H1 (cell line): Measurements from ENCODE around the gene ARID1B. TPM values are rescaled to one million over a fixed set of nuclear protein-coding genes. Genes with fewer than 3 reads are reported as not detected.

Source experiments
- BACH1 ChIP-seq: IDR thresholded peaks from 2 replicates; pipeline ENCODE4 v1.6.1; 2012; ENCODE audit warnings: low read length, improper control_type of control experiment
- CHD1 ChIP-seq: IDR thresholded peaks from 2 replicates; pipeline ENCODE4 v1.6.1; 2012; ENCODE audit warnings: low read depth, low read length, improper control_type of control experiment
- CHD2 ChIP-seq: IDR thresholded peaks from 2 replicates; pipeline ENCODE4 v1.6.1; 2012; ENCODE audit warnings: low read length, improper control_type of control experiment
- JUN ChIP-seq: IDR thresholded peaks from 2 replicates; pipeline ENCODE4 v1.6.1; 2011; ENCODE audit warnings: low read depth, mild to moderate bottlenecking, improper control_type of control experiment, low read length
- SAP30 ChIP-seq: fragments of 300-600 bp; sonication (generic); IDR thresholded peaks from 2 replicates; pipeline ENCODE4 v1.7.1; 2012; ENCODE audit warnings: low read length, moderate library complexity, mild to moderate bottlenecking, inconsistent platforms; ENCODE audit not compliant: insufficient read depth, insufficient replicate concordance
- TEAD4 ChIP-seq: IDR thresholded peaks from 2 replicates; pipeline ENCODE4 v1.6.1; 2012; ENCODE audit warnings: low read depth, low read length, inconsistent platforms, mixed read lengths
- USF2 ChIP-seq: IDR thresholded peaks from 2 replicates; pipeline ENCODE4 v1.6.1; 2011; ENCODE audit warnings: low read length, improper control_type of control experiment
- polyA plus RNA-seq, 7 experiments: library from polyadenylated mRNA; depleted of rRNA in 3 of 7; stranded (reverse) in 5 of 7; unstranded in 2 of 7; fragments of >200 nt in 5 of 7; fragments of 200-250 nt in 2 of 7; gene quantifications; 1 replicate in 5 of 7; 2 replicates in 1 of 7; 4 replicates in 1 of 7; pipeline versions ENCODE4 v1.2.1 to v1.2.3, GENCODE V29; 2011 to 2013; ENCODE audit warnings: missing spikeins in 2 of 7, mixed read lengths in 2 of 7
- total RNA-seq: library from RNA; stranded (reverse); fragmentation: NEBNext Ultra II Directional; extraction: Animal tissue kit (Norgen Biotek cat#: 25700); gene quantifications from 2 replicates; pipeline ENCODE4 v1.2.1, GENCODE V29; 2021

The ARID1B gene
- total and polyA plus RNA-seq, 2 of the 8 experiments (the other 6 are each of a cell fraction or from before 2014, with no cell fraction given): 24.3 to 70.3 TPM

GRCh38 chr6:156954816-156955215, 177.6 kb downstream of the ARID1B start (continued):
- no peak for TF ChIP-seq JUN
- TF ChIP-seq CHD2: no peak
- TF ChIP-seq SAP30: no peak
- TF ChIP-seq USF2: no peak
- no peak for TF ChIP-seq TEAD4
- no peak for TF ChIP-seq BACH1
- TF ChIP-seq CHD1: no peak
